ENCODE data around the gene MAP3K14.
A peak's percentile ranks its signal among the peaks of the same experiment; 100 is the strongest.

Gene MAP3K14

DNA sequence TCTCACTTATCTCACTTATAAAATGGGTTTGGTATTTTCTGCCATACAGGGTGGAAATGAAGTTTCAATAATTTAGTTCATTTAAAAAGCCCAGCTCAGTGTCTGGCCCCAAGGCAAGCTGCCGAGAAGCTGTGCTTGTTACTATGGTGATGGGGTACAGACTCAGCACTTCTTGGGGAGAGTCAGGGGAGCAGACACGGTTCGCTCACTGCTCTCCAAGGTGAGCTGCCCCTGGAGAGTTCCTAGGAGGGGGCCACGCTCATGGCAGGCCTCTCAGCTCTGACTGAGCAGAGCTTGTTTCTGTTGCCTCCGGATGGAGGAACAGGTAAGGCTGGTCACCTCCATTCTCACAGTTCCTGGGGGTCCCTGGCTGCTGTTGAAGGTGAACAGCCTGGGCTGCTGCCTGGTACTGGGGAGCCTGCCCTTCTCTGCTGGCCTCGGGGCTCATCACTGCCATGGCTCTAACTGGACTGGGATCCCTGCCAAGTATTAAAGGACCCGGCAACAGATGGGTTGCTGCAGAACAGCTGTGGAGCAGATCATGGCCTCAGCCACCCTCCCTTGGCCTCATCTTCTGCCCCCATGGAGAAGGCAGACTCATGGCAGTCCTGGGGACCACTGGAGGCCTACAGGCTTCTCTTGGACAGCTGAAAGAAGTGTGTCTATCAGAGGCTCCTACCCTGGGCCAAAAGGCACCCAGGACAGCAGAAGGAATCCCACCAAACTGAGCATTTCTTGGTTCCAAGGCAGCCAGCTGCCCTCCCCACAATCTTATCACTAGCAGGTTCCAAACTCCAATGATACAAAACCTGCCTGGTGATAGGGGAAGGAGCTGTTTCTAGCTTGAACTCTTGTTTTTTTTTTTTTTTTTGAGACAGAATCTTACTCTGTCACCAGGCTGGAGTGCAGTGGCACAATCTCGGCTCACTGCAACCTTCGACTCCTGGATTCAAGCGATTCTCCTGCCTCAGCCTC, 29.0 kb downstream of the MAP3K14 start:
- Histone ChIP-seq H3K4me2 (ENCODE audit: low read depth, low read length, poor library complexity, severe bottlenecking) (no peak overlapping the region), H3K9ac (ENCODE audit: low read depth, low read length, poor library complexity, severe bottlenecking) (no peak overlapping the region), H3K4me3 (ENCODE audit: low read length, poor library complexity, severe bottlenecking) (no peak overlapping the region), H3K27me3 (ENCODE audit: insufficient read depth, low read length, poor library complexity, severe bottlenecking) (no peaks in the 10 kb centered on the region), H3K9me2 (replicated peaks; ENCODE audit: low read depth, low read length) (no peaks in the 10 kb centered on the region), H2AFZ (ENCODE audit: low read length) (no peak overlapping the region), H3F3A (ENCODE audit: low read depth) (no peaks in the 10 kb centered on the region), H3K4me1 (ENCODE audit: insufficient read depth, low read length, poor library complexity, severe bottlenecking) (no peaks in the 10 kb centered on the region), H4K20me1 (ENCODE audit: insufficient read depth, low read length, poor library complexity, severe bottlenecking) (no peaks in the 10 kb centered on the region), H3K9me3 (ENCODE audit: insufficient read depth, low read depth, low read length) (no peaks in the 10 kb centered on the region), H3K79me2 (ENCODE audit: insufficient read depth, low read length) (no peaks in the 10 kb centered on the region), H3K36me3 (ENCODE audit: insufficient read depth, low read length) (peaks cover 36% of the 10 kb centered on the region; the same call in 1 of the 2 replicates)
- TF ChIP-seq EZH2phosphoT487 (IDR thresholded peaks at IDR 0.05; ENCODE audit: borderline replicate concordance): no peak
- TF ChIP-seq, protein P1, sequence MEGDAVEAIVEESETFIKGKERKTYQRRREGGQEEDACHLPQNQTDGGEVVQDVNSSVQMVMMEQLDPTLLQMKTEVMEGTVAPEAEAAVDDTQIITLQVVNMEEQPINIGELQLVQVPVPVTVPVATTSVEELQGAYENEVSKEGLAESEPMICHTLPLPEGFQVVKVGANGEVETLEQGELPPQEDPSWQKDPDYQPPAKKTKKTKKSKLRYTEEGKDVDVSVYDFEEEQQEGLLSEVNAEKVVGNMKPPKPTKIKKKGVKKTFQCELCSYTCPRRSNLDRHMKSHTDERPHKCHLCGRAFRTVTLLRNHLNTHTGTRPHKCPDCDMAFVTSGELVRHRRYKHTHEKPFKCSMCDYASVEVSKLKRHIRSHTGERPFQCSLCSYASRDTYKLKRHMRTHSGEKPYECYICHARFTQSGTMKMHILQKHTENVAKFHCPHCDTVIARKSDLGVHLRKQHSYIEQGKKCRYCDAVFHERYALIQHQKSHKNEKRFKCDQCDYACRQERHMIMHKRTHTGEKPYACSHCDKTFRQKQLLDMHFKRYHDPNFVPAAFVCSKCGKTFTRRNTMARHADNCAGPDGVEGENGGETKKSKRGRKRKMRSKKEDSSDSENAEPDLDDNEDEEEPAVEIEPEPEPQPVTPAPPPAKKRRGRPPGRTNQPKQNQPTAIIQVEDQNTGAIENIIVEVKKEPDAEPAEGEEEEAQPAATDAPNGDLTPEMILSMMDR (conservative IDR thresholded peaks at IDR 0.05; ENCODE audit: low read length): no peak

DNA sequence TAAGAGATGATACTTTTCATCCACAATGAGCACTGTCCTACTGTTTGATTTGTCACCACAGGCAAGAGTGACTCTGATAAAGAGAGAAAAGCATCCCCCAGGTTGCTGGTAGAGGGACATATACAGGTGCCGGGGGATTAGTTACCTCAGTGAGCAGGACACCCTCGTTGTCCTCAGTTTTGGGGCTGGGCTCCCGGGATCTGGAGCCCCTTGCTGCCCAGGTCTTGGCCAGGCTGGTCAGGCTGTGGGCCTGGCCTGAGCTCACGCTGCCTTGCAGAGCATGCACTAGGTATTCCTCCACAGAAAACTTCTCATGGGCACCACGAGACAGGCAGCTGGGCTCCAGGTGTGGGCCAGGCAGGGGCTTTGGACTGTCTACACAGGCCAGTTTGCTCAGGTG, 30.5 kb downstream of the MAP3K14 start:
- Histone ChIP-seq H3K9me3 (ENCODE audit: insufficient read depth, low read depth, low read length) (no peaks in the 10 kb centered on the region), H3K36me3 (ENCODE audit: insufficient read depth, low read length) (peaks cover 36% of the 10 kb centered on the region; the same call in 1 of the 2 replicates), H3K4me3 (ENCODE audit: low read length, poor library complexity, severe bottlenecking) (no peak overlapping the region), H3K4me1 (ENCODE audit: insufficient read depth, low read length, poor library complexity, severe bottlenecking) (no peaks in the 10 kb centered on the region), H3K79me2 (ENCODE audit: insufficient read depth, low read length) (no peaks in the 10 kb centered on the region), H2AFZ (ENCODE audit: low read length) (no peak overlapping the region), H4K20me1 (ENCODE audit: insufficient read depth, low read length, poor library complexity, severe bottlenecking) (no peaks in the 10 kb centered on the region), H3K9ac (ENCODE audit: low read depth, low read length, poor library complexity, severe bottlenecking) (no peak overlapping the region), H3K4me2 (ENCODE audit: low read depth, low read length, poor library complexity, severe bottlenecking) (no peak overlapping the region), H3K9me2 (replicated peaks; ENCODE audit: low read depth, low read length) (no peaks in the 10 kb centered on the region), H3K27me3 (ENCODE audit: insufficient read depth, low read length, poor library complexity, severe bottlenecking) (no peaks in the 10 kb centered on the region), H3F3A (ENCODE audit: low read depth) (no peaks in the 10 kb centered on the region)
- TF ChIP-seq EZH2phosphoT487 (IDR thresholded peaks at IDR 0.05; ENCODE audit: borderline replicate concordance): no peak
- TF ChIP-seq, protein P1 (conservative IDR thresholded peaks at IDR 0.05; ENCODE audit: low read length): no peak

DNA sequence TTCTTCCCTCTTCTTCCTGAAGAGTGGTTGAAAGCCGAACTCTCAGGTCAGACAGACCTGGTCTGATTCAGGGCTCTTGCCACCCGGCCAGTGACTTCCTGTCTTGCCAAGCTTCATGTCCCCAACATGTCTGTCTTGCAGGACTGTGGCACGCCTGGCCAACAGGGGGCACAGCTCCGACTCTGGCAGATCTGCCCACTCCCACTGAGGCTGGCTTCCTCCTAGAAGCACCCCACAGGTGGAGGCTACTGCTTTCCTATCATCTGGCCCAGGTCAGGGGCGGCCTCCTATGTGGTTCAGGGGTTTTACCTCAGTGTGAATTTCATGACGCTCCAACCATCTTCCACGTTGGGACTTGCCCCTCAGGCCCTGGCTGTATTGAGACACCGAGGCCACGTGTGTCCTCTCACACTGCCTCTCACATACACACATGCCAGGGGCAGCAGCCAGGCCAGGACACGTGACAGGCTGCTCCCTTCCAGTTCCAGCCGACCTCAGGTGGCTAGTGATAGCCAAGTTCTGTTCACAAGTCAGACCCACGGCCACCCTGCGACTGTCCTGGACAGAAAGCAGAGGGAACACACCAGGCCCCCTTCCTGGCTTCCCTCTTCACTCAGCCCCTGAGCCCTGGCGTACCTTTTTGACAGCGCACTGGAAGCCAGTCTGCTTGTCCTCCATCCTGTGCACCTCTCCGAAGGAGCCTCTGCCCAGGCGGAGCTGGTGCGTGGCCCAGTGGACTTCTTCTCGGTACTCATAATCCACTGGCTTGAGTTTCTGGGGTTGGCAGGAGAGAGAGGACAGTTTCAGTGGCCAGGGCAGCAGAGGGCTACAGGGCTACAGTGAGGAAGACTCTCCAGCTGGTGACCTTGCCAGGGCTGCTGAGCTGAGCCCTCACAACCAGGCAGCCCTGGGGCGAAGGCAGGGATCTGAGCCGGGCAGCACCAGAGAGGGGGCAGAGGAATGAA, 32.4 kb downstream of the MAP3K14 start:
- H3F3A ChIP-seq (ENCODE audit: low read depth): no peaks in the 10 kb centered on the region
- H3K36me3 ChIP-seq (ENCODE audit: insufficient read depth, low read length): peaks cover 27% of the 10 kb centered on the region; the same call in 1 of the 2 replicates
- H3K79me2 ChIP-seq (ENCODE audit: insufficient read depth, low read length): no peaks in the 10 kb centered on the region
- TF ChIP-seq, protein P1 (conservative IDR thresholded peaks at IDR 0.05; ENCODE audit: low read length): peak; percentile 66
- no peak for TF ChIP-seq EZH2phosphoT487 (IDR thresholded peaks at IDR 0.05; ENCODE audit: borderline replicate concordance)
- H3K4me1 ChIP-seq (ENCODE audit: insufficient read depth, low read length, poor library complexity, severe bottlenecking): no peaks in the 10 kb centered on the region
- H4K20me1 ChIP-seq (ENCODE audit: insufficient read depth, low read length, poor library complexity, severe bottlenecking): no peaks in the 10 kb centered on the region
- peak overlapping the region; percentile 54 for H3K9ac ChIP-seq (ENCODE audit: low read depth, low read length, poor library complexity, severe bottlenecking)
- H3K4me2 ChIP-seq (ENCODE audit: low read depth, low read length, poor library complexity, severe bottlenecking): no peak overlapping the region
- no peaks in the 10 kb centered on the region for H3K27me3 ChIP-seq (ENCODE audit: insufficient read depth, low read length, poor library complexity, severe bottlenecking)
- H2AFZ ChIP-seq (ENCODE audit: low read length): no peak overlapping the region
- no peaks in the 10 kb centered on the region for H3K9me2 ChIP-seq (replicated peaks; ENCODE audit: low read depth, low read length)
- H3K4me3 ChIP-seq (ENCODE audit: low read length, poor library complexity, severe bottlenecking): no peak overlapping the region
- no peaks in the 10 kb centered on the region for H3K9me3 ChIP-seq (ENCODE audit: insufficient read depth, low read depth, low read length)
